GM12878 (cell line): ENCODE results near the gene FAM98C.

Experiments used
- CTCF ChIP-seq, 3 experiments: IDR thresholded peaks in 2 of 3; conservative IDR thresholded peaks in 1 of 3; 2 replicates each; pipeline ENCODE4 v1.5.1; 2011; ENCODE audit warnings: low read depth in 3 of 3, low read length in 3 of 3, mild to moderate bottlenecking in 3 of 3, control low read depth in 2 of 3, moderate library complexity in 2 of 3, inconsistent platforms in 1 of 3, mixed read lengths in 1 of 3; ENCODE audit not compliant: control insufficient read depth in 2 of 3, insufficient read depth in 1 of 3; ENCODE audit errors: extremely low read depth in 1 of 3
- EZH2 ChIP-seq: IDR thresholded peaks from 2 replicates; pipeline ENCODE4 v1.6.1; 2012; ENCODE audit warnings: low read depth, mild to moderate bottlenecking, control low read depth, inconsistent platforms, low read length, borderline replicate concordance; ENCODE audit not compliant: control insufficient read depth
- NFIC ChIP-seq: IDR thresholded peaks from 2 replicates; pipeline ENCODE4 v1.6.1; 2012; ENCODE audit warnings: low read depth, mild to moderate bottlenecking, inconsistent platforms, low read length, moderate library complexity

- TF ChIP-seq NFIC (no peak), CTCF (IDR thresholded peaks at IDR 0.05 in 2 of 3, conservative IDR thresholded peaks at IDR 0.05 in 1 of 3; ENCODE audit: control insufficient read depth in 2 of 3, extremely low read depth in 1 of 3, insufficient read depth in 1 of 3, low read depth in 3 of 3, low read length in 3 of 3) (no peak), EZH2 (no peak)
Observed at GRCh38 chr19:38437295-38437694, 34.4 kb downstream of the FAM98C start.
